Stimulated activated CD4-positive, alpha-beta T cell treated with anti-CD3 and anti-CD28 coated beads, Interleukin-12 subunit alpha, Interleukin-12 subunit beta, amount 100 ng/mL, for 48 hours (primary cell): Measurements from ENCODE around the gene SLC38A1.
"Not testable (repeated sequence)": the region's sequence is repeated elsewhere in the genome, so short reads cannot be mapped to it uniquely, and the experiment has no call there.

Source experiments
- DNase-seq, 3 donors: peaks; one replicate each; pipeline ENCODE4 v3.0.0-alpha.2; 2020; ENCODE audit warnings: low read depth in 2 of 3, low spot score in 1 of 3

The SLC38A1 gene

GRCh38 chr12:46268583-46269428 lies at the start of gene SLC38A1:
Gene SLC38A1 (minus strand): TSS chr12:46269043. CDS start chr12:46239800, 29,243 bp downstream.
- peak; percentile 62 to 87 (median 80) for DNase-seq

GRCh38 chr12:46318037-46318436 lies 49.2 kb upstream of the SLC38A1 start:
- no peak for DNase-seq

GRCh38 chr12:46304070-46304469 lies 35.2 kb upstream of the SLC38A1 start:
- no peak for DNase-seq

- DNase-seq: peak; percentile 5 to 59 (median 28)
These were observed 34.3 kb upstream of the SLC38A1 start for GRCh38 chr12:46303039-46303666.

GRCh38 chr12:46300910-46301309 lies 32.1 kb upstream of the SLC38A1 start:
- no peak for DNase-seq

GRCh38 chr12:46299851-46300250 lies 31.0 kb upstream of the SLC38A1 start:
- DNase-seq: no peak

GRCh38 chr12:46298261-46298660 lies 29.4 kb upstream of the SLC38A1 start:
- no peak for DNase-seq

- no peak for DNase-seq
These were observed 28.0 kb upstream of the SLC38A1 start for GRCh38 chr12:46296822-46297221.

- no peak for DNase-seq
These were observed 24.0 kb upstream of the SLC38A1 start for GRCh38 chr12:46292754-46293402.

GRCh38 chr12:46291953-46292352 lies 23.1 kb upstream of the SLC38A1 start:
- DNase-seq: not testable (repeated sequence)

GRCh38 chr12:46285177-46285576 lies 16.3 kb upstream of the SLC38A1 start:
- DNase-seq: not testable (repeated sequence)

GRCh38 chr12:46282829-46283228 lies 14.0 kb upstream of the SLC38A1 start:
- no peak for DNase-seq

- DNase-seq: no peak
These were observed 7.9 kb upstream of the SLC38A1 start for GRCh38 chr12:46276756-46277155.

- DNase-seq: no peak
These were observed 3.0 kb upstream of the SLC38A1 start for GRCh38 chr12:46271863-46272262.

GRCh38 chr12:46269429-46270241 lies 792 bp upstream of the SLC38A1 start:
- DNase-seq: peak; percentile 60 to 73 (median 66)

- DNase-seq: peak; percentile 20 to 37 (median 26)
These were observed 839 bp downstream of the SLC38A1 start for GRCh38 chr12:46267825-46268582.

- peak in 2 of 3 donors; percentile 19 to 27 for DNase-seq
These were observed 1.3 kb downstream of the SLC38A1 start for GRCh38 chr12:46267575-46267824.

- peak; percentile 27 to 46 (median 45) for DNase-seq
These were observed 1.8 kb downstream of the SLC38A1 start for GRCh38 chr12:46266869-46267574.

- peak in 1 of 3 donors; percentile 9 for DNase-seq
These were observed 2.5 kb downstream of the SLC38A1 start for GRCh38 chr12:46266382-46266791.

GRCh38 chr12:46265734-46266133 lies 3.1 kb downstream of the SLC38A1 start:
- peak; percentile 12 to 22 (median 15) for DNase-seq
